ENCODE data around the gene CHL1.

Gene CHL1

GRCh38 chr3:284322-284721, 87.8 kb downstream of the CHL1 start:
- no peak for TF ChIP-seq CTCF (IDR thresholded peaks at IDR 0.05; ENCODE audit: control insufficient read depth, insufficient read depth, low read depth, low read length, missing control alignments)
- no peak for DNase-seq (ENCODE audit: low read depth)
- H3K4me3 ChIP-seq (ENCODE audit: control insufficient read depth, low read depth, low read length), result no peak overlapping the region

- no peak overlapping the region for H3K4me3 ChIP-seq (ENCODE audit: control insufficient read depth, low read depth, low read length)
- no peak for DNase-seq (ENCODE audit: low read depth)
- TF ChIP-seq CTCF (IDR thresholded peaks at IDR 0.05; ENCODE audit: control insufficient read depth, insufficient read depth, low read depth, low read length, missing control alignments), result no peak
These were observed 91.9 kb downstream of the CHL1 start for GRCh38 chr3:288417-288816.

DNA sequence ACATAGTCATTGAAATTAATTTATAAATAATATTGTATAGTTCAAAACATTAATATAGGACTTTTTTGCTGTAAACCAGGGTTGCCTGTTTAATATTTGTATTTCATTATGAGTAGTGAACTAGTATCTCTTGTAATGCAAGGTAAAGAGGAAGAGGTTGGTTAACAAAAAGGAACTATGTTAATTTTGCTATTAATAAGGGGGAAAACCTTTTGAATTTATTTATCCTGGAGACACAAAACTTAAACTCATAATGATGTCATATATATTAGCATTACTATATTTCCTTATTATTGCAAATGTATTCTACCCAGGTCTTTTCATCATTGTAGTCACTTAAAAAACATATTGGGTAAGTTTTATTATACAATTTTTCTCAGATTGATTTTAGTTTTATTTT, 94.5 kb downstream of the CHL1 start:
- no peak for TF ChIP-seq CTCF (IDR thresholded peaks at IDR 0.05; ENCODE audit: control insufficient read depth, insufficient read depth, low read depth, low read length, missing control alignments)
- no peak for DNase-seq (ENCODE audit: low read depth)
- H3K4me3 ChIP-seq (ENCODE audit: control insufficient read depth, low read depth, low read length), result no peak overlapping the region

DNA sequence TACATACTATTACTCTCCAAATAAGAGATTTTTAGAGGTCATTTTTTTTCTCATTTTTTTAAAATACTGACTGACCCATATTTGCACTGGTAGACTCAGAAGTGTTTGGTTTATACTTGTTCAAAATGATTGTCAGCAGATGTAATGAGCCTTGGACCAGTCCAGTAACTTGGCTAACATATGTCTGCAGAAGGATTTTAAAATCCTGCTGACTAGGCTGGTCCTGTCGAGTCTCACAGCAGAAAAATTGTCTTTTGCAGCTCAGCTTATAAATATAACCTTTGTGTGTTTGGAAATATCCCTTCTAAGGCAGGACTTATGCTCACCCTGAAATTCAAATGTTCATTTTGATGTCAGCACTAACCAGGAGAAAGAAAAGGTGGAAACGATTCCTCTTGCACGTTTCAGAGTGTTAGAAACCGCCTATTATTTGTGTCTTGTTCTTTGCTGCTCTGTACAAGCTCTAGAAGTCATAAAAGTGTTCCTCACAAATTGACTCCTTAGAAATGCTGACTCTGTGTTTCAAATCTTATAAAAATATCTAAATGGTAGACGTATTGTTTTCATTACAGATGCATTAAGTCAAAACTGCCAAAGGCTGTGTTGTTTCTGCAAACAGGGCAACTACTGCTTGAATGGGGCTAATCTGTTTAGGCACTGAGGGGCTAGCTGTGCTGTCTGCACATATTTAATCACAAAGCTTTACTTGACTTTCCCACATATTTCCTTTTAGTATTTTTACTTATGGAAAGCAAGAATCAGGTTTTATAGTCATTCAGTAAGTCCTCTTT, 95.3 kb downstream of the CHL1 start:
- H3K4me3 ChIP-seq (ENCODE audit: control insufficient read depth, low read depth, low read length), result no peak overlapping the region
- TF ChIP-seq CTCF (IDR thresholded peaks at IDR 0.05; ENCODE audit: control insufficient read depth, insufficient read depth, low read depth, low read length, missing control alignments), result no peak
- DNase-seq (ENCODE audit: low read depth), result no peak

- H3K4me3 ChIP-seq (ENCODE audit: control insufficient read depth, low read depth, low read length), result no peak overlapping the region
- no peak for TF ChIP-seq CTCF (IDR thresholded peaks at IDR 0.05; ENCODE audit: control insufficient read depth, insufficient read depth, low read depth, low read length, missing control alignments)
These were observed 97.5 kb downstream of the CHL1 start for GRCh38 chr3:294096-294495.

GRCh38 chr3:294581-294980, 98.0 kb downstream of the CHL1 start:
- DNase-seq (ENCODE audit: low read depth), result no peak
- no peak overlapping the region for H3K4me3 ChIP-seq (ENCODE audit: control insufficient read depth, low read depth, low read length)
- no peak for TF ChIP-seq CTCF (IDR thresholded peaks at IDR 0.05; ENCODE audit: control insufficient read depth, insufficient read depth, low read depth, low read length, missing control alignments)

More at GRCh38 chr3:294096-294495, 97.5 kb downstream of the CHL1 start:
- no peak for DNase-seq (ENCODE audit: low read depth)

Data from AG09309 (cell line).